ENCODE results near the gene SLC24A2. TPM values are rescaled to one million over a fixed set of nuclear protein-coding genes. Genes with fewer than 3 reads are reported as not detected.

SLC24A2 gene
- total and polyA plus RNA-seq, 2 donors (not counting 3 experiments of a cell fraction or from before 2014, with no cell fraction given): not detected

DNA sequence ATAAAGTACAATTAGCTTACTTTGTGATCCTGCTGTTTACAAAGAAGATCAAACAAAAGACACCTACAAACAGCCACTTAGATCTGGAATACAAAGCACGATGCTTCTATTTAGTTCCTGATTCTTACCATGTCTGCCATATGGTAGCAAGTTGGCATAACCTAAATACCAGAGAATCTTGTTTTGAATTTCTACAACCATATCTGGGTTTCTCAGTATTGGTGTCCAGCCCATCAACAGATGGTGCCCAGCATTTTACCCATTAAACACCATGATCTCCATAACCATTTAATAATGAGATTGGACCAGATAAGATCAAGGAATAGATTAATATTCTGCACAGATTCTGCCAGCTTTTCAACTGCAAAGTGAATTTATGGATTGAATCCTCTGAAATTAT, 29.8 kb downstream of the SLC24A2 start:
- no peaks in the 10 kb centered on the region for H3K9me3 ChIP-seq (replicated peaks; ENCODE audit: control insufficient read depth, insufficient read depth, low read length)
- no peaks in the 10 kb centered on the region for H3K27me3 ChIP-seq (ENCODE audit: control insufficient read depth in 2 of 2, insufficient read depth in 2 of 2, low read length in 2 of 2)
- H3K4me2 ChIP-seq (ENCODE audit: insufficient read depth, low read length): no peak overlapping the region
- TF ChIP-seq EZH2 (IDR thresholded peaks at IDR 0.05; ENCODE audit: borderline replicate concordance, low read depth, low read length, severe bottlenecking) (no peak), POLR2AphosphoS5 (IDR thresholded peaks at IDR 0.05; ENCODE audit: insufficient read depth, low read depth, low read length) (no peak), POLR2A (IDR thresholded peaks at IDR 0.05; ENCODE audit: low read depth, low read length) (no peak)
- TF ChIP-seq, protein P1, sequence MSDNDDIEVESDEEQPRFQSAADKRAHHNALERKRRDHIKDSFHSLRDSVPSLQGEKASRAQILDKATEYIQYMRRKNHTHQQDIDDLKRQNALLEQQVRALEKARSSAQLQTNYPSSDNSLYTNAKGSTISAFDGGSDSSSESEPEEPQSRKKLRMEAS (IDR thresholded peaks at IDR 0.05; ENCODE audit: insufficient read depth, insufficient read length): no peak
- TF ChIP-seq, protein P2, sequence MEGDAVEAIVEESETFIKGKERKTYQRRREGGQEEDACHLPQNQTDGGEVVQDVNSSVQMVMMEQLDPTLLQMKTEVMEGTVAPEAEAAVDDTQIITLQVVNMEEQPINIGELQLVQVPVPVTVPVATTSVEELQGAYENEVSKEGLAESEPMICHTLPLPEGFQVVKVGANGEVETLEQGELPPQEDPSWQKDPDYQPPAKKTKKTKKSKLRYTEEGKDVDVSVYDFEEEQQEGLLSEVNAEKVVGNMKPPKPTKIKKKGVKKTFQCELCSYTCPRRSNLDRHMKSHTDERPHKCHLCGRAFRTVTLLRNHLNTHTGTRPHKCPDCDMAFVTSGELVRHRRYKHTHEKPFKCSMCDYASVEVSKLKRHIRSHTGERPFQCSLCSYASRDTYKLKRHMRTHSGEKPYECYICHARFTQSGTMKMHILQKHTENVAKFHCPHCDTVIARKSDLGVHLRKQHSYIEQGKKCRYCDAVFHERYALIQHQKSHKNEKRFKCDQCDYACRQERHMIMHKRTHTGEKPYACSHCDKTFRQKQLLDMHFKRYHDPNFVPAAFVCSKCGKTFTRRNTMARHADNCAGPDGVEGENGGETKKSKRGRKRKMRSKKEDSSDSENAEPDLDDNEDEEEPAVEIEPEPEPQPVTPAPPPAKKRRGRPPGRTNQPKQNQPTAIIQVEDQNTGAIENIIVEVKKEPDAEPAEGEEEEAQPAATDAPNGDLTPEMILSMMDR (IDR thresholded peaks at IDR 0.05; ENCODE audit: extremely low read depth in 1 of 2, insufficient read depth in 1 of 2, low read depth in 1 of 2, low read length in 2 of 2): no peak
- no peak overlapping the region for H3K4me3 ChIP-seq (replicated peaks in 1 of 3; ENCODE audit: insufficient read depth in 1 of 3, low read depth in 1 of 3, low read length in 3 of 3)
- intact Hi-C loops (cut with micrococcal nuclease): no loop called here
- FAIRE-seq (no peak), DNase-seq (ENCODE audit: low read depth, low spot score) (no peak)
- H3K4me1 ChIP-seq (ENCODE audit: control insufficient read depth, extremely low read depth, insufficient read depth, low read length): no peaks in the 10 kb centered on the region
- POLR2A ChIA-PET: no interaction called here
- no peaks in the 10 kb centered on the region for H3K36me3 ChIP-seq (ENCODE audit: control insufficient read depth in 2 of 2, extremely low read depth in 1 of 2, insufficient read depth in 2 of 2, low read length in 2 of 2)
- H3K9me1 ChIP-seq (replicated peaks; ENCODE audit: control insufficient read depth, extremely low read depth, insufficient read depth, low read length): no peaks in the 10 kb centered on the region
- H3K9ac ChIP-seq (replicated peaks; ENCODE audit: extremely low read depth, insufficient read depth, low read length): no peak overlapping the region
- CTCF ChIA-PET: no interaction called here
- dilution Hi-C loops (cut with MboI; ENCODE audit: extremely low pct_ligation_motif_present, low sequenced_read_pairs): no loop called here
- no TSS peak for BruUV-seq (replicated peaks)
- H3K79me2 ChIP-seq (ENCODE audit: control insufficient read depth, insufficient read depth, low read length): no peaks in the 10 kb centered on the region
- H3K27ac ChIP-seq (ENCODE audit: insufficient read depth, low read depth, low read length): no peak overlapping the region
- no peak overlapping the region for H2AFZ ChIP-seq (ENCODE audit: low read depth, low read length)
- H4K20me1 ChIP-seq (replicated peaks; ENCODE audit: control insufficient read depth, extremely low read depth, insufficient read depth, low read length): no peaks in the 10 kb centered on the region

DNA sequence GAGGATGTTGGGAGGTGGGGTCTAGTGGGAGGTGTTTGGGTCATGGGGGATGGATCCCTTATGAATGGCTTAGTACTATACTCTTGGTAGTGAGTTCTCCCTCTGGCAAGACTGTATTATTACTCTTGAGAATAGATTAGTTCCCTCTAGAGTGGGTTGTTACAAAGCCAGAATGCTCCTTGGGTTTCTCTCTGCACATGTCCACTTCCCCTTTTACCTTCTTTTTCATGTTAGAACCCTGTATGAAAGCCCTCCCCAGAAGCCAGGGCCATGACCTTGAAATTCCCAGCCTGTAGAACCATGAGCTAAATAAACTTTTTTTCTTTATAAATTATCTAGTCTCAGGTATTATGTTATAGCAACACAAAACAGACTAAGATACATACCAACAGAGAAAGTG, 31.1 kb downstream of the SLC24A2 start:
- TF ChIP-seq JUN (IDR thresholded peaks at IDR 0.05; ENCODE audit: borderline replicate concordance, insufficient read depth, insufficient read length, low read depth) (no peak), FOS (IDR thresholded peaks at IDR 0.05; ENCODE audit: borderline replicate concordance, insufficient read depth, low read length) (no peak)
- TF ChIP-seq, protein P2 (IDR thresholded peaks at IDR 0.05; ENCODE audit: extremely low read depth in 1 of 2, insufficient read depth in 1 of 2, low read depth in 1 of 2, low read length in 2 of 2): no peak
- Histone ChIP-seq H3K9ac (replicated peaks; ENCODE audit: extremely low read depth, insufficient read depth, low read length) (no peak overlapping the region), H3K79me2 (ENCODE audit: control insufficient read depth, insufficient read depth, low read length) (no peaks in the 10 kb centered on the region), H2AFZ (ENCODE audit: low read depth, low read length) (no peak overlapping the region), H4K20me1 (replicated peaks; ENCODE audit: control insufficient read depth, extremely low read depth, insufficient read depth, low read length) (no peaks in the 10 kb centered on the region), H3K9me1 (replicated peaks; ENCODE audit: control insufficient read depth, extremely low read depth, insufficient read depth, low read length) (no peaks in the 10 kb centered on the region), H3K36me3 (ENCODE audit: control insufficient read depth in 2 of 2, extremely low read depth in 1 of 2, insufficient read depth in 2 of 2, low read length in 2 of 2) (no peaks in the 10 kb centered on the region), H3K4me2 (ENCODE audit: insufficient read depth, low read length) (no peak overlapping the region), H3K27ac (ENCODE audit: insufficient read depth, low read depth, low read length) (no peak overlapping the region), H3K9me3 (replicated peaks; ENCODE audit: control insufficient read depth, insufficient read depth, low read length) (no peaks in the 10 kb centered on the region), H3K4me1 (ENCODE audit: control insufficient read depth, extremely low read depth, insufficient read depth, low read length) (no peaks in the 10 kb centered on the region), H3K27me3 (ENCODE audit: control insufficient read depth in 2 of 2, insufficient read depth in 2 of 2, low read length in 2 of 2) (peaks cover 0 to 2% of the 10 kb centered on the region in 2 experiments), H3K4me3 (replicated peaks in 1 of 3; ENCODE audit: insufficient read depth in 1 of 3, low read depth in 1 of 3, low read length in 3 of 3) (no peak overlapping the region)
- ChIA-PET CTCF (no interaction called here), POLR2A (no interaction called here)
- dilution Hi-C loops (cut with MboI; ENCODE audit: extremely low pct_ligation_motif_present, low sequenced_read_pairs): no loop called here
- DNase-seq (ENCODE audit: low read depth, low spot score) (no peak), FAIRE-seq (no peak)
- intact Hi-C loops (cut with micrococcal nuclease): no loop called here
- no TSS peak for BruUV-seq (replicated peaks)

Measured in endothelial cell of umbilical vein (primary cell).